Neural crest cell (in vitro differentiated cells): ENCODE measurements around the gene FGFBP1. TPM values are rescaled to one million over a fixed set of nuclear protein-coding genes. Genes with fewer than 3 reads are reported as not detected.

Experiments used
- DNase-seq: peaks from one replicate; pipeline ENCODE4 v3.0.0; 2021; ENCODE audit warnings: low read depth, mixed read lengths, low spot score
- H3K27ac Mint-ChIP-seq: one replicate; pipeline ENCODE4 v1.8.0; 2021; ENCODE audit warnings: mild to moderate bottlenecking, mixed read lengths; ENCODE audit not compliant: unreplicated experiment
- H3K27me3 Mint-ChIP-seq: 2 replicates; pipeline ENCODE4 v1.8.0; 2021; ENCODE audit warnings: low read depth, mild to moderate bottlenecking, mixed read lengths
- H3K36me3 Mint-ChIP-seq: 2 replicates; pipeline ENCODE4 v1.8.0; 2021; ENCODE audit warnings: low read depth, mild to moderate bottlenecking, mixed read lengths
- H3K4me1 Mint-ChIP-seq: 2 replicates; pipeline ENCODE4 v1.8.0; 2021; ENCODE audit warnings: mixed read lengths
- H3K4me3 Mint-ChIP-seq: one replicate; pipeline ENCODE4 v1.8.0; 2021; ENCODE audit warnings: mild to moderate bottlenecking, mixed read lengths
- H3K9me3 Mint-ChIP-seq: 2 replicates; pipeline ENCODE4 v1.8.0; 2021; ENCODE audit warnings: mixed read lengths
- total RNA-seq: library from RNA; stranded (reverse); gene quantifications from 2 replicates; pipeline ENCODE4 v1.2.1, GENCODE V29; 2021
- TF ChIP-seq, protein P1 (sequence below): fragments of 200-600 bp; sonication (generic); conservative IDR thresholded peaks from 2 replicates; pipeline ENCODE4 v1.5.0; 2021; ENCODE audit warnings: antibody characterized with exemption, mild to moderate bottlenecking

FGFBP1 gene
- total RNA-seq, 1 donor from 2014 or later: not detected

DNA sequence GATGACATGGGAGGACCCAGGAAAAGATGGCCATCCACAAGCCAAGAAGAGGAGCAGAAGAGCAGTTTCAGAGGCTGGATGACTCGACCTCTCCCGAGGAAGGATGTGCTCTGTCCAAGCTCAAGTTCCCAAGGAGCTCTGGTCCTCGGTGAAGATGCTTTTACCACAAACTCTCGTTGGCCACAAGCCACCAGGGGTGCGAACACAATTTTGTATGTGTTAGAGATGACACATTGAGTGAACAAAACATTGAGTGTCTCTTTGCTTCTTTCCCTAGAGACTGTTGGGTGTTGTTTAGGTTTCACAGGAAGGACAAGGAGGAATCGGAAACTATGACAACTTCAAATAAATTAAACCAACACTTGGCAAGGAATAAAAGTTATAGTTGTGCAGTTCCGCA lies 26.3 kb downstream of the FGFBP1 start:
- Mint-ChIP-seq H3K9me3 (peaks cover 4% of the 10 kb centered on the region), H3K27ac (no peak overlapping the region), H3K27me3 (no peaks in the 10 kb centered on the region), H3K4me3 (no peak overlapping the region), H3K36me3 (no peaks in the 10 kb centered on the region), H3K4me1 (peaks cover 7% of the 10 kb centered on the region)
- TF ChIP-seq, protein P1, sequence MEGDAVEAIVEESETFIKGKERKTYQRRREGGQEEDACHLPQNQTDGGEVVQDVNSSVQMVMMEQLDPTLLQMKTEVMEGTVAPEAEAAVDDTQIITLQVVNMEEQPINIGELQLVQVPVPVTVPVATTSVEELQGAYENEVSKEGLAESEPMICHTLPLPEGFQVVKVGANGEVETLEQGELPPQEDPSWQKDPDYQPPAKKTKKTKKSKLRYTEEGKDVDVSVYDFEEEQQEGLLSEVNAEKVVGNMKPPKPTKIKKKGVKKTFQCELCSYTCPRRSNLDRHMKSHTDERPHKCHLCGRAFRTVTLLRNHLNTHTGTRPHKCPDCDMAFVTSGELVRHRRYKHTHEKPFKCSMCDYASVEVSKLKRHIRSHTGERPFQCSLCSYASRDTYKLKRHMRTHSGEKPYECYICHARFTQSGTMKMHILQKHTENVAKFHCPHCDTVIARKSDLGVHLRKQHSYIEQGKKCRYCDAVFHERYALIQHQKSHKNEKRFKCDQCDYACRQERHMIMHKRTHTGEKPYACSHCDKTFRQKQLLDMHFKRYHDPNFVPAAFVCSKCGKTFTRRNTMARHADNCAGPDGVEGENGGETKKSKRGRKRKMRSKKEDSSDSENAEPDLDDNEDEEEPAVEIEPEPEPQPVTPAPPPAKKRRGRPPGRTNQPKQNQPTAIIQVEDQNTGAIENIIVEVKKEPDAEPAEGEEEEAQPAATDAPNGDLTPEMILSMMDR: no peak
- DNase-seq: no peak

DNA sequence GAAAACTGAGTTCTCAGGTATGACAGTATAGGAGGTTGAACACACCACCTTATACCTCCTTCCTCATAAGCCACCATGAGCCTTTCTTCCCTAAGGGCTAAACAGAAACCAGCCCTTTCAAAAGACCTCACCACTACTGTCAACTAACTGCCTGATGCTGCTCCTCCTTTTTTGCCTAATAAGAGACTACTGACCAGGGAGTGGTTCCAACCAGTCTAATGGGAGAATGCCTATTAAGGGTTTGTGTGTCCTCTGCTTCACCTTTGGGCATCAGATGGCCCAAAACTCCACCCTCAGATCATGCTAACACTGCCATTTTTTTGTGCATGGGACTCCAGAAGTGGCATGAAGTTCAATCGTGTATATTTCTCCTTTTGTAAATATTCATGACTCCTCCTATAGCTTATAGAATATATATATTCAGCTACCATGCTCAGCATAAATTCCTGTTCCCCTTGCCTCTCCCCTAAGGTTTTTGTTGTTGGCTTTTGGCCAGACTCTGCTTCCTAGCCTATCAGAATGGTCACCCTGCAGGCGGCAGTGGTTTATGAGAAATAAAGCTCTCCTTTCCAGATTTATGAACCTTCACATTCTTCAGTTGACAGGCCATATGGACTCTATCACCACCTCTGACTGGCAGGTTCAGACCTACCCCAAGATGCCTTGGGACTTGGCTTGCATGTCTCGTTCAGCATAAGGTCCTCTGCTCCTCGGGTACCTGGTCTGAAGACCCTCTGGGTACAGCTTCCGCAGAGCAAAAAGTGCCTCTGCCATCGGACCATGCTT lies 28.2 kb downstream of the FGFBP1 start:
- Mint-ChIP-seq H3K4me3 (no peak overlapping the region), H3K9me3 (no peaks in the 10 kb centered on the region), H3K27me3 (no peaks in the 10 kb centered on the region), H3K4me1 (peaks cover 11% of the 10 kb centered on the region), H3K27ac (no peak overlapping the region), H3K36me3 (no peaks in the 10 kb centered on the region)
- DNase-seq: no peak
- TF ChIP-seq, protein P1: no peak

DNA sequence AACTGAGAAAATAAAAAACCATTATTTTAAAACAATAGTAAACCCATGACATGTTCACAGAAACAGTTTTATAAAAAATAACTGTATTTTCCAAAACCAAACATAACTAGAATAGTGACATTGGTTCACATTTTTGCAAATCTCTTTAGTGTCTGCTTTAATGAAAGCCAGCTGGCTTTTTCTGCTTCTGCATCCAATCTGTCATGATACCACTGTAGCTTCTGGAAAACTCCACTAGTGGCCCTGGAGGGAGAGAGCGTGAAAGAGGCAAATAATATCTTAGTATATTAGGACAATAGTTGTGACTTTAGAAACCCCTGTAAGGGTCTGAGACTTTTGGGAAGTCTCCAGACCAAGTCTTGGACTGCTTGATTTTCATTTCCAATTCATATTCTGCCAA lies 31.1 kb downstream of the FGFBP1 start:
- H3K4me1 Mint-ChIP-seq: peaks cover 4% of the 10 kb centered on the region
- H3K27ac Mint-ChIP-seq: no peak overlapping the region
- peaks cover 6% of the 10 kb centered on the region for H3K36me3 Mint-ChIP-seq
- no peak overlapping the region for H3K4me3 Mint-ChIP-seq
- no peak for DNase-seq
- H3K27me3 Mint-ChIP-seq: no peaks in the 10 kb centered on the region
- TF ChIP-seq, protein P1: no peak
- H3K9me3 Mint-ChIP-seq: peaks cover 12% of the 10 kb centered on the region

DNA sequence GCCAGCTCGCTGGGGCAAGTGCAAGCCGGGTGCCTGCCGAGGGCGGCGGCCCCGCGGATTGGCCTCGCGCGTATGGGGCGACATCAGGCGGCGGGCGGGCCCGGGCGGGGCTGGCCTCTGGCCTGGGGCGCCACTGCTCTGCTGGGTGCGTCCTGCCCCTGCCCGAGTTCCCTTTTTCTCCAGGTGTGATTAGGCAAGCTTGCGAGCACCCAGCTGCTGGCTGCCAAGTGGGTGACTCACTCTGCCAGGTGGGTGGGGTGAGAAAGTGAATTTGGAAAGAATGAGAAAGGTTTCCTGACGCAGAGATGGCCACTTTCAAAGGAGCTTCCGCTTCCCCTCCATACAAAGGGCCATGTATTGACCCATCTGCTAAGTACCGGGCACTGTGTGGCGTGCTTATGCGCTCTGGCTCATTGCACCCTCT lies 32.5 kb downstream of the FGFBP1 start:
- TF ChIP-seq, protein P1: no peak
- no peak for DNase-seq
- H3K4me1 Mint-ChIP-seq: peaks cover 4% of the 10 kb centered on the region
- no peak overlapping the region for H3K27ac Mint-ChIP-seq
- no peaks in the 10 kb centered on the region for H3K27me3 Mint-ChIP-seq
- peaks cover 16% of the 10 kb centered on the region for H3K9me3 Mint-ChIP-seq
- H3K36me3 Mint-ChIP-seq: peaks cover 6% of the 10 kb centered on the region
- peak overlapping the region; percentile 55 for H3K4me3 Mint-ChIP-seq

DNA sequence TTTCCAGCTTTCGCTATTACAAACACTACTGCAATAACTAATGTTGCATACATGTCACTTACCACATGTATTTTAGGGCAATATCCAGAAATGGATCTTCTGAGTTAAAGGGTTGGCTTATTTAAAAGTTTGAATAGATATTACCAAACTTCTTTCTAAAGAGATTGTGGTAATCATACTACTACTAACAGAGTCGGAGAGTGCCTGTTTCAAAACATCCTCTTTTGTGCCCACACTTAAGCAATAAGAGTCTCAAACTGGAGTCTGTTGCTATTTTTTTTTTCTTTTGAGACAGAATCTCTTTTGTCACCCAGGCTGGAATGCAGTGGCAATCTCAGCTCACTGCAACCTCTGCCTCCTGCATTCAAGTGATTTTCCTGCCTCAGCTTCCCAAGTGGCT lies 35.8 kb downstream of the FGFBP1 start:
- Mint-ChIP-seq H3K27me3 (no peaks in the 10 kb centered on the region), H3K4me1 (peaks cover 14% of the 10 kb centered on the region)

More for the DNA sequence above, 35.8 kb downstream of the FGFBP1 start:
- no peak overlapping the region for H3K27ac Mint-ChIP-seq
- TF ChIP-seq, protein P1: no peak
- no peak overlapping the region for H3K4me3 Mint-ChIP-seq
- no peak for DNase-seq
- H3K9me3 Mint-ChIP-seq: peaks cover 20% of the 10 kb centered on the region
- H3K36me3 Mint-ChIP-seq: peaks cover 6% of the 10 kb centered on the region
